MM.1S (cell line): Measurements from ENCODE around the gene TMPRSS5.

Experiments used
- DNase-seq: peaks from one replicate; pipeline ENCODE4 v3.0.0-alpha.2; 2015
- H2AFZ ChIP-seq: fragments of 300-600 bp; sonication (generic); 2 replicates; pipeline ENCODE4 v1.6.0; 2016; ENCODE audit warnings: antibody characterized with exemption, low read length
- H3F3A ChIP-seq: fragments of 300-600 bp; sonication (generic); 2 replicates; pipeline ENCODE4 v1.6.1; 2016; ENCODE audit warnings: mild to moderate bottlenecking, antibody characterized with exemption, low read length, moderate library complexity, mixed read lengths; ENCODE audit not compliant: insufficient read depth
- H3K27ac ChIP-seq: fragments of 300-600 bp; sonication (generic); 2 replicates; pipeline ENCODE4 v1.5.1; 2016; ENCODE audit warnings: mild to moderate bottlenecking, low read length
- H3K27me3 ChIP-seq: fragments of 300-600 bp; sonication (generic); replicated peaks from 2 replicates; pipeline ENCODE4 v1.6.0; 2016; ENCODE audit warnings: low read length; ENCODE audit not compliant: insufficient read depth
- H3K36me3 ChIP-seq: fragments of 300-600 bp; sonication (generic); replicated peaks from 2 replicates; pipeline ENCODE4 v1.6.1; 2016; ENCODE audit warnings: mild to moderate bottlenecking, low read length, mixed read lengths; ENCODE audit not compliant: insufficient read depth
- H3K4me1 ChIP-seq: fragments of 300-600 bp; sonication (generic); 2 replicates; pipeline ENCODE4 v1.6.1; 2016; ENCODE audit warnings: low read length, mixed read lengths
- H3K4me2 ChIP-seq: fragments of 300-600 bp; sonication (generic); 2 replicates; pipeline ENCODE4 v1.6.0; 2016; ENCODE audit warnings: low read depth, low read length
- H3K4me3 ChIP-seq: fragments of 300-600 bp; sonication (generic); 2 replicates; pipeline ENCODE4 v1.5.1; 2016; ENCODE audit warnings: low read length, mixed read lengths
- H3K79me2 ChIP-seq: fragments of 300-600 bp; sonication (generic); 2 replicates; pipeline ENCODE4 v1.6.1; 2016; ENCODE audit warnings: mixed run types, low read length, mixed read lengths
- H3K9ac ChIP-seq: fragments of 300-600 bp; sonication (generic); 2 replicates; pipeline ENCODE4 v1.6.1; 2016; ENCODE audit warnings: low read length, mixed read lengths
- H3K9me2 ChIP-seq: fragments of 300-600 bp; sonication (generic); replicated peaks from 2 replicates; pipeline ENCODE4 v1.6.1; 2016; ENCODE audit warnings: mild to moderate bottlenecking, low read length, mixed read lengths; ENCODE audit not compliant: insufficient read depth
- H3K9me3 ChIP-seq: fragments of 300-600 bp; sonication (generic); replicated peaks from 2 replicates; pipeline ENCODE4 v1.6.1; 2016; ENCODE audit warnings: mild to moderate bottlenecking, low read length, mixed read lengths; ENCODE audit not compliant: insufficient read depth
- H4K20me1 ChIP-seq: fragments of 300-600 bp; sonication (generic); 2 replicates; pipeline ENCODE4 v1.6.1; 2016; ENCODE audit warnings: mild to moderate bottlenecking, low read length, moderate library complexity, mixed read lengths; ENCODE audit not compliant: insufficient read depth
- EZH2 ChIP-seq: fragments of 300-600 bp; sonication (generic); optimal IDR thresholded peaks from 2 replicates; pipeline ENCODE3; 2017; ENCODE audit warnings: low read depth, mild to moderate bottlenecking, antibody characterized with exemption, low read length, mixed read lengths
- EZH2phosphoT487 ChIP-seq: fragments of 300-600 bp; sonication (generic); IDR thresholded peaks from 2 replicates; pipeline ENCODE4 v1.6.1; 2018; ENCODE audit warnings: antibody characterized with exemption, low read length
- TF ChIP-seq, protein P1 (sequence below): fragments of 300-600 bp; sonication (generic); IDR thresholded peaks from 2 replicates; pipeline ENCODE4 v1.5.1; 2016; ENCODE audit warnings: antibody characterized with exemption, low read length, mixed read lengths

TMPRSS5 gene

DNA sequence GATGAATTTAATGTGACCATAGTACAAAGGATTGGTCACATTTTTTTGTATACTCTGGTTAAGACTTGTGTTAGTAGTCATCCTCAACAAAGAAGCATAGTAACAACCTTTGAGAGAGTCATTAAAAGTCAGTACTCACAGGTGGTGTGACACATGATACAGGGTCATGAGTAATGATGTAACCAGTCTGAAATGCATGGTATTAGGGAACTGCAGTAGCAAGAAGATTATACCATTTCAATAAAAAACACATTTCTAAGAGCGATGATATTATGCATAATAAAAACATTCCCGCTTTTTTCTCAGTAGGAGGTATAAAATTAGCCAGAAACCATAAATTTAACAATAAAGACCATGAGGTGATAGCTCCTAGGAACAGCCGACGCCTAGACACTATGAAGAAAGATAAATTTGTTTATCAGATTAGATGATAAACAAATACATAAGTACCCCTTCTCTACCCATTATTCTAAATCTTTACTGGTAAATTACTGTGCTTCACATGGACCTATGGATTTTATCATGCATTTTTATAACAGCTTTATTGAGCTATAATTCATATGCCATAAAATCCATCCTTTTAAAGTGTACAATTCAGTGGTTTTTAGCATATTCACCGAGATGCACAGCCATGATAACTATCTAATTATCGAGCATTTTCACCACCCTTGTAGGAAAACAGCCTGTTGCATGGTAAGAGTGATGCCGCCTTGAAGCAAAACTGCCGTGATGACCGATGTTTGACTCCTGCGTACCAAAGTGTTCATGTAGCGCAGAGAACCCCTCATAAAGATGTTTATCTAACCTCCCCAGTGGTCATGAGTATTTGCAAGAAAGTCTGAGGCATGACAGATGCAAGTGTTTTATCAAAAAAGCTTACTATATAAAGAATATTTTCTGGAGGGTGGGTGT, 41.8 kb downstream of the TMPRSS5 start:
- Histone ChIP-seq H3K4me1 (no peaks in the 10 kb centered on the region), H3K36me3 (no peaks in the 10 kb centered on the region), H3K79me2 (no peaks in the 10 kb centered on the region), H3K27ac (no peak overlapping the region), H3K9ac (no peak overlapping the region), H3K4me2 (no peak overlapping the region), H3F3A (no peaks in the 10 kb centered on the region), H3K27me3 (no peaks in the 10 kb centered on the region), H2AFZ (no peak overlapping the region), H3K4me3 (no peak overlapping the region), H4K20me1 (no peaks in the 10 kb centered on the region), H3K9me3 (no peaks in the 10 kb centered on the region), H3K9me2 (no peaks in the 10 kb centered on the region)
- no peak for DNase-seq
- TF ChIP-seq, protein P1, sequence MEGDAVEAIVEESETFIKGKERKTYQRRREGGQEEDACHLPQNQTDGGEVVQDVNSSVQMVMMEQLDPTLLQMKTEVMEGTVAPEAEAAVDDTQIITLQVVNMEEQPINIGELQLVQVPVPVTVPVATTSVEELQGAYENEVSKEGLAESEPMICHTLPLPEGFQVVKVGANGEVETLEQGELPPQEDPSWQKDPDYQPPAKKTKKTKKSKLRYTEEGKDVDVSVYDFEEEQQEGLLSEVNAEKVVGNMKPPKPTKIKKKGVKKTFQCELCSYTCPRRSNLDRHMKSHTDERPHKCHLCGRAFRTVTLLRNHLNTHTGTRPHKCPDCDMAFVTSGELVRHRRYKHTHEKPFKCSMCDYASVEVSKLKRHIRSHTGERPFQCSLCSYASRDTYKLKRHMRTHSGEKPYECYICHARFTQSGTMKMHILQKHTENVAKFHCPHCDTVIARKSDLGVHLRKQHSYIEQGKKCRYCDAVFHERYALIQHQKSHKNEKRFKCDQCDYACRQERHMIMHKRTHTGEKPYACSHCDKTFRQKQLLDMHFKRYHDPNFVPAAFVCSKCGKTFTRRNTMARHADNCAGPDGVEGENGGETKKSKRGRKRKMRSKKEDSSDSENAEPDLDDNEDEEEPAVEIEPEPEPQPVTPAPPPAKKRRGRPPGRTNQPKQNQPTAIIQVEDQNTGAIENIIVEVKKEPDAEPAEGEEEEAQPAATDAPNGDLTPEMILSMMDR: no peak
- TF ChIP-seq EZH2: no peak

GRCh38 chr11:113663567-113663966, 42.5 kb downstream of the TMPRSS5 start:
- no peaks in the 10 kb centered on the region for H3K79me2 ChIP-seq
- TF ChIP-seq EZH2phosphoT487 (no peak), EZH2 (no peak)
- TF ChIP-seq, protein P1: no peak
- H2AFZ ChIP-seq: no peak overlapping the region
- H3K9me3 ChIP-seq: no peaks in the 10 kb centered on the region
- no peak overlapping the region for H3K4me2 ChIP-seq
- H3K4me1 ChIP-seq: no peaks in the 10 kb centered on the region
- H3F3A ChIP-seq: no peaks in the 10 kb centered on the region
- H3K27me3 ChIP-seq: no peaks in the 10 kb centered on the region
- H3K9me2 ChIP-seq: no peaks in the 10 kb centered on the region
- no peak overlapping the region for H3K9ac ChIP-seq
- no peaks in the 10 kb centered on the region for H4K20me1 ChIP-seq
- no peak overlapping the region for H3K27ac ChIP-seq
- H3K36me3 ChIP-seq: no peaks in the 10 kb centered on the region
- no peak for DNase-seq
- no peak overlapping the region for H3K4me3 ChIP-seq

GRCh38 chr11:113655771-113656170, 50.3 kb downstream of the TMPRSS5 start:
- no peak for DNase-seq
- Histone ChIP-seq H3K9me2 (no peaks in the 10 kb centered on the region), H3K27ac (no peak overlapping the region), H3K9me3 (no peaks in the 10 kb centered on the region), H3K4me2 (no peak overlapping the region), H3F3A (no peaks in the 10 kb centered on the region), H4K20me1 (no peaks in the 10 kb centered on the region), H3K9ac (no peak overlapping the region), H3K36me3 (no peaks in the 10 kb centered on the region), H3K4me1 (no peaks in the 10 kb centered on the region), H3K4me3 (no peak overlapping the region), H2AFZ (no peak overlapping the region), H3K79me2 (no peaks in the 10 kb centered on the region), H3K27me3 (no peaks in the 10 kb centered on the region)
- TF ChIP-seq EZH2 (no peak), EZH2phosphoT487 (no peak)
- TF ChIP-seq, protein P1: no peak
